Medulla oblongata (tissue), 1 donor: ENCODE measurements around the gene TGM2.

Experiments
- DNase-seq: peaks from one replicate; pipeline ENCODE4 v3.0.0-alpha.2; 2015; ENCODE audit errors: extremely low spot score

The TGM2 gene

GRCh38 chr20:38132156-38132909 lies 32.7 kb downstream of the TGM2 start:
- no peak for DNase-seq

GRCh38 chr20:38131588-38132121 lies 33.4 kb downstream of the TGM2 start:
- no peak for DNase-seq

DNA sequence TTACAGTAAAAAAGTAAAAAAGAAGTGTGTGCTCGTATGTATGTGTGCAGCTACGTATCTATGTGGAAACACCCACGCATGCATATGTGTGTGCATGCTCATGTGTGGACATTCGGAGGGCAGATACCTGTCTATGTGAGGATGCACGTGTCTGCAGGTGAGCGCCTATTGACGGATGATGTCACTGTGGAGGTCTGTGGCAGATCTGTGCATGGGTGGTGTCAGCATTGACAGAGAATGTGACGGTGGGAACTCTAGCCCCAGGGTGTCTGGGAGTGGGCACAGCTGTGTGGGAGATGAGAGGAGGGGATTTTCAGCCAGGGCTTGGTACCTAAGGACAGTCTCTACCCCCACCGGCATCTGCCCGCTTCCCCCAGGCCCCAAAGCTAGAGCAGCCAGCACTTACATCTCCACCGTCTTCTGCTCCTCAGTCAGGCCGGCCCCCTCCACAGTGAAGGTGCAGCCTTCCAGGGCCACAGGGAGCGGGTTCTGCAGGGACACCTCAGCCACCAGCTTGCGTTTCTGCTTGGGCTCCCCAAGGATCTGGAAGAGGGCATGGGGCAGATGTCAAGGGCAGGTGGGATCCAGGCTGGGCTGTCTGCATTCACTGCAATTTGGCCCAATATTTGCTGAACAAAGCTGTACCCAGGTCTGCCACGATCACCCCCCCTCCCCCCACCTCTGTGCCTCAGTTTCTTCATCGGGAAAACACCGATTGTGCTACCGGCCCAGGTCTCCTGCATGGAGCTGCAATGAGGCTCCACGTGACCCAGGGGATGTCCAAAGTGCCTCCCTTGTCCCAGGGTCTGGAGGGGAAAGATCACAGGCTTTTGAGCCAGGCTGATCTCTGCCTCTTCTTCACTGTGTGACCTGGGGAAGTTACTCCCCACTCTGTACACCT lies 34.1 kb downstream of the TGM2 start:
- no peak for DNase-seq

GRCh38 chr20:38129893-38130609 lies 35.0 kb downstream of the TGM2 start:
- no peak for DNase-seq

DNA sequence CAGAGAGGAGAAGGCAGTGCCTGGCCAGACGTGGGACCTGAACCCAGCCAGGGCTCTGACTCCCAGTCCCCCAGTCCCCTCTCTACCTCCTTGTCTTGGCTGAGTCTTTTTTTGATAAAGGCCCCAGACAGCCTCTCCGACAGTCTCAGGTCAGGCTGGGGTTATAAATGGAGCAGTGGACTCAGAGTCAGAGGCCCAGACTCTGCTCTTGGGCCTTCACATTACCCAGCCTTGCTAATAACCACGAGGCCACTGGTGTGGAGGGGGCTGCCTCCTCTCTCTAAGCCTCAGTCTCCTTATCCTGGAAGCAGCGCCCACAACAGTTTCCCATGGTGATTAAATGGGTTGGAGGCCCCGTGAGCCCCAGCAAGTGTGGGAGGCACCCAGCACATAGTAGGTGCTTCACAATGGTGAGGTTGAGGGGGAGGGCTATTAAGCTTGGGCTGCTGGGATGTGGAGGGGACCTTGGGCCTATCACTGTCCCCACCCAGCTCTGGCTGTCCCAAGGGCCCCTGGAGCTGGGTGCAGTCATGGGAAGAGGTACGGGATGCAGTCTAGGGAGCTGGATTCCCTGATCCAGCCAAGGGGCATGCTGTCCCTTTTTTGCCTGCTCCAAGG lies 35.7 kb downstream of the TGM2 start:
- no peak for DNase-seq

- DNase-seq = no peak
Observed at GRCh38 chr20:38128691-38129090, 36.4 kb downstream of the TGM2 start.

DNA sequence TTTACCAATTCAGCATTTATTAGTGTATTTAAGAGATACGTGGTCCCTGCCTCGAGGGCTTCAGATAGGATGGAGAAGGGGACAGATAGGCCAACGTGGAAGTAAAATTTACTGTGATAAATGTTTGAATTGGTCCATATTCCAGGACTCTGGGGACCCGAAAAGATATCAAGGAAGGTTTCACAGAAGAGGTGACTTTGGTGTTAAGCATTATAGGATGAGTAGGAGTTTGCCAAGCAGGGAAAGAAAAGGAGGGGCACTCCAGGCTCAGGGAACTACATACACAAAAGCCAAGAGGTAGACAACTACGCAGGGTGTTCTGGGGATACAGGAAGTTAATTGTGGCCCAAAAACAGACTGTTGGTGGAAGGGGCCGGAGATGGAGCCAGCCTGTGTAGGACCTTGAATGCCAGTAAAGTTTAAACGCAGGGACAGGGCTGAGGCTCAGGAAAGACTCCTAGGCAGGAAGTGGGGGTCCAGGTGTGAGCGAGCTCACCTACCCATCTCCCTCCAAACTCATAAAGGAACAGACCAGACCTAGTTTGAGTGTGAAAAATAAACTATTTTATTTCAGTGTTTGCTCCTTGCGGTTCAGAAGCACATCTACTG lies 37.0 kb downstream of the TGM2 start:
- DNase-seq = no peak

DNA sequence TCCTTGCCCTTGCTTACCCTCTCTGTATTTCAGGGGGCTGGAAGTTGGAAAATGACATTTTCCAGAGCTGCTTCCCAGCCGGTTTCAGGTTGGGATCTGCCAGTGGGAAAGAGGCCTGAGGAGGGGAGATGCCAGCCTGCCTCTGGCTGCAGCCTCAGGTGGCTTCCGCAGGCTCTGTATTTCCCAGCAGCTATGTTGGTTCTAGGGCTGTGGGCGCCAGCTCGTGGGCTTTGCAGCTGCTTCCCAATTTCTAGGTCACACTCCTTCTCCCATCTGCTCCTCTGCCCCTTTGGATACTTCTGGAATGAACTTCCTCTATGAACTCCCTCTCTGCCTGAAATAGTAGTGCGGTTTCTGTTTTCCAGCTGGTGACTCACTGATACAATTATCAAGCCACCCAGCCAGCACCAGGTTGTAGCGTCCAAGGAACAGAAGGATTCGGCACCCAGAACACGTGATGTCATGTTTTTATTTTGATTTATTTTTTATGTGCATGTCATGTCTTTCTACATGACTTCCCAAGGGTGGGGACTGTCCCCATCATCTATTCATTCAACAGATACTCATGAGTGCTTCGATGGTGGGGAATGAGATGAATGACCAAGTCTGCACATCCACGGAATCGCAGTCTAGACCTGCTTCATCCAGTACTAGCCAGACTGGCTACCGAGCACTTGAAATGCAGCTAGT lies 38.0 kb downstream of the TGM2 start:
- no peak for DNase-seq

GRCh38 chr20:38126146-38126921 lies 38.7 kb downstream of the TGM2 start:
- DNase-seq = no peak

- peak; percentile 26 for DNase-seq
Observed at GRCh38 chr20:38125157-38126056, 39.7 kb downstream of the TGM2 start.

DNA sequence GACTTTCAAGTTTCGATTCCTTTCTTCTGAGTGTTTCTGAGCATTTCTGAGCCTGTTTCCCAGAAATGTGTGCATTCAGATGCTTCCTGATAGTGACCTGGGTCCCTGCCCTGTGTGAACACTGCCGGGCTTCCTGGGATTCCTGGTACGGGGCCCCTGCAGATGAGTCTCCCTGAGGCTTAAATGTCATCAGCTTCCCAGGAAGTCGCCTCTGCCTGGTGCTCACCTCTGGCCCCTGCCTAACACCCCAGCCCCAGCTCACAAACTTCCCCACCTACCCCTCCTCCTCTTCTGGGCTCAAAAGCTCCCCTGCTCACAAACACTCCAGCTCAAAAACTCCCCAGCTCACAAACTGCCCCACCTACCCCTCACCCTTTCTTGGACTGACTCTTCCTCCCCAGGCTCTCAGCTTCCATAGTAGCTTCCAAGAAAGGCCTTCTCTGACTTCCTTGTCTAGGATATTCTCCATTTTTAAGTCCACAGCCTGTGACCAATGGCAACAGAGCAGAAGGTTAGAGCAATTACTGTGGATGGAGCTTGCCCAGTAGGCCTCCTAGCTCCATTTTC lies 42.0 kb downstream of the TGM2 start:
- no peak for DNase-seq

- no peak for DNase-seq
Observed at GRCh38 chr20:38121741-38122140, 43.3 kb downstream of the TGM2 start.

DNA sequence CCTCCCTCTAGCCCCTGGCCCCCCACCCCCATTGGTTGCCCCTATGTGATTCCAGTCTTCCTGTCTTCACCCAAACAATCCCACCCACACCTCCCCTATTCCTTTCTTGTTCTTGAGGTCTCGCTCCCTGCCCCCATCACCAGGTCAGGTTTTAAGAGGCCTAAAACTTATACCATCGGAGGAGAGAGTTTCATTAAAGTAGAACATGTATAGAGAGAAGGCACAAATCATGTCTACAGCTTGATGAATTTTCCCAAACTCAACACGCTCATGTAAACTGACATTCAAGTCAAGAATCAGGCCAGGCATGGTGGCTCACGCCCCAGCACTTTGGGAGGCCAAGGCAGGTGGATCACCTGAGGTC lies 44.5 kb downstream of the TGM2 start:
- DNase-seq = no peak

DNA sequence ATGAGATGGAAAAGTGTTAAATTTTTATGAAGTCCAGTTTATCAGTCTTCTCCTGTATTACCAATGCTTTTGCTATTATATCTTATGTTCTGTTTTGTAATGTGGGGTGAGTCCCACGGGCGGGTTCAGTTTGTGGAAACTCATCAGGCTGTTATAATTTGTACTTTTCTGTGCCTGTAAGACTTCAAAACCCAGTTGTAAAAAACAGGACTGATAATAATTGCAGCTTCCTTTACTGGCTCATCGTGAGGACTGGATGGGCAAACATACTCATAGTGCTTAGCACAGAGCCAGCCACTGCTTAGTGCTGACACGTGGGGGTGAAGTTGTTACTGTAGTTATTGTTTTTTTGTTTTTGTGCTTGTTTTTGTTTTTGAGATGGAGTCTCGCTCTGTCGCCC lies 45.6 kb downstream of the TGM2 start:
- DNase-seq = no peak

- no peak for DNase-seq
Observed at GRCh38 chr20:38117635-38118034, 47.4 kb downstream of the TGM2 start.

- DNase-seq = no peak
Observed at GRCh38 chr20:38117205-38117604, 47.9 kb downstream of the TGM2 start.

DNA sequence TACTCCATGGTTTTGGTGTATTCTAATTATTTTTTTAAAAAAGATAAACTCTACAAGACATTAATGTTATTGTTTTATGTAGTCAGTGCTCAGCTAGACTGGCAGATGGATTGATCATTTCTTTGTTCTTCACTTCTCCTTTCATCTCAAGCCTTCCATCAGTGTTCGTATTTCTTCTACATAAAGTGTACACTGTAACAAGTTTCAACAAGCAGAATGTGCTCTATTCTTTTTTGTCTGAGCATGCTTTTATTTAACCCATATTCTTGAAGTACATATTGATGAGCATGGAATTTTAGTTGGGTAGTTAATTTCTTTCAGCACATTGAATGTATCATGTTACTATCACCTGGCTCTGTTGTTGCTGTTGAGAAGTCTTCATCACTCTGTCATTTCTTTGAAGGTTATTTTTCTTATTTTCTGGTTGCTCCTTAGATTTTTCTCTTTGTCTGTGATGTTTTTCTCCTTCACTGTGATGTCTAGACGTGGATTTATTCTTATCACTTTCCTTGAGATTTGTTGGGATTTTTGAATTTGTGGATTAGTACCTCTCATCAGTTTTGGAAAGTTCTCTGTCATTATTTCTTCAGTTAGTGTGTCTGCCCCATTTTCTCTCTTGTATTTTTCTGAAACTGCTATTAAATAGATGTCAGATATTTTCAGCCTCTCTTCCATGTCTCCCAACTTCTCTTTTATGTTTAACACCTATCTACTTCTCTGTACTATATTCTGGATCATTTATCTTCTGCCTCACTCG lies 48.5 kb downstream of the TGM2 start:
- DNase-seq = no peak

DNA sequence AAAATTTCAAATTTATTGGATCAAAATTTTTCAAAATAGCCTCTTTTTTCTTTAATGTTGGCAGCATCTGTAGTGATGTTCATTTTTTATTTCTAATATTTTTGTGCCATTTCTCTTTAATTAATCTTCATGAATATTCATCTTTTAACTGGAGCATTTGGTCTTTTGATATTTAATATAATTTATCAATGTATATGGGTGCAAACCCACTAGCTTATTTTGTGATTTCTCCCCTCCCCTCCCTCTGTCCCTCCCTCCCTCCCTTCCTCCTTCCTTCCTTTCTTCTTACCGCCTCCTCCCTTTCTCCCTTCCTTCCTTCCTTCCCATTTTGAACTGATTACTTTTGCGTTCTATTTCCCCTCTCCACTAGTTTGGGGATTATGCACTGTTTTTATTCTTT lies 49.2 kb downstream of the TGM2 start:
- DNase-seq = no peak
